ENCODE measurements around the gene RGS3. TPM values are rescaled to one million over a fixed set of nuclear protein-coding genes. Genes with fewer than 3 reads are reported as not detected.

The RGS3 gene
- total RNA-seq, 2 donors from 2014 or later, result 23.0 to 85.8 TPM

DNA sequence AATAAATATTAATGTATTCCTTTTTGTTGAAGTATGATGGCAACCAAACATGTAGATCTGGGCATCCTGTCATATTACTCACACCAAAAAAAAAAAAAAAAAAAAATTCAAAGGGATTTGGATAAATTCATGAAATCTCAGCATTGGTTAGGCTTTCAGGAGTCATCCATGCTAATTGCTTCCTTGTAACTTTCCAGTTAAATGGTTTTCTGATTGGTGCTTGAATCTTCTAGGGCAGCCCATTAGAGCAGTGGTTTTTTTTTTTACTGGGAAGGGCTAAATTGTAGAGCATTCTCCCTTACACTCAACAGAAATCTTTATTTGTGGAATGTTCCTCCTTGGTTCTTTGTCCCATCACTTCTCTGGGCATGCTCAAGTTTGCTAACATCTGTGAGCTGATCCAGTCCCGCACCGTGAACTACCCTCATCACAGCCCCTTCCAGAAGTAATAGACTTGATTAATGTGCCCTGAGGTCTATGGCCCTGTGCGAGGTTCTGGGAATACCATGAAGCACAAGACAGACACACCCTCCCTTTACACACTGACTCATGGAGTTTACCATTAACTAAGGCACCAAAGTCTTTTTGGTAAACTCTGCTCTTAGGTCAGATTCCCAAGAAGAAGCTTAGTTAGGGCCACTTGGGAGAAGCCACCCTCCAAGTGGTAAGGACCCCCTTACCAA, 56.0 kb downstream of the RGS3 start:
- Mint-ChIP-seq H3K27me3 (no peaks in the 10 kb centered on the region), H3K36me3 (ENCODE audit: low read depth) (peaks cover 73% of the 10 kb centered on the region), H3K9me3 (no peaks in the 10 kb centered on the region), H3K4me3 (peak overlapping the region; percentile 91), H3K4me1 (peaks cover 49% of the 10 kb centered on the region), H3K27ac (peak overlapping the region; percentile 90)
- ATAC-seq (replicated peaks), result no peak

DNA sequence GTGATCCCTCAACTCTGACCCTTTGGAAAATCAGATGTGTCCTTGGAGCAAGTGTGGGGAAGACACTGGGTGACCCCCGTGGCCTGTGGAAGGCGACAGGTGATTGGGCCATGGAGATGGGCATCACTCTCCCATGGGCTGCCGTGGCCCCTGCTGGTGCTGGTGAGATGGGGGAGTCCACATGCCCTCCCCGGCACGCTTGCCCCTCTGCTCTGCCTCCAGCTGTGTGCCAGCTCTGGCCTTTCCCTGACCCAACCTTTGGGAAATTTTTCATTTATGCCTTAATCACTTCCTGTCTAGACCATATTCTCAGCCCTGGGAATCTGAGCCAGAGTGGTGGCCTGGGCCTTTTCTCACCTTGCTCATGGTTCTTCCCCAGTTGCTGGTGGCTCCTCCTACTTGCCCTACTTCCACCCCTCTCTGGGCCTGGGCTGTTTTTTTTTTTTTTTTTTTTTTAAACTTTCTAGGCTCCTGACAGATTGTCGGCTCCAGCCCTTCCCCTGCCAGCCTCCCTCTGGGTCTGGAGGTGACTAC, 56.6 kb downstream of the RGS3 start:
- peak; percentile 53 for ATAC-seq (replicated peaks)
- H3K4me1 Mint-ChIP-seq, result peaks cover 49% of the 10 kb centered on the region
- no peaks in the 10 kb centered on the region for H3K27me3 Mint-ChIP-seq
- peak overlapping the region; percentile 91 for H3K4me3 Mint-ChIP-seq
- H3K36me3 Mint-ChIP-seq (ENCODE audit: low read depth), result peaks cover 79% of the 10 kb centered on the region
- H3K27ac Mint-ChIP-seq, result peak overlapping the region; percentile 70
- H3K9me3 Mint-ChIP-seq, result no peaks in the 10 kb centered on the region

DNA sequence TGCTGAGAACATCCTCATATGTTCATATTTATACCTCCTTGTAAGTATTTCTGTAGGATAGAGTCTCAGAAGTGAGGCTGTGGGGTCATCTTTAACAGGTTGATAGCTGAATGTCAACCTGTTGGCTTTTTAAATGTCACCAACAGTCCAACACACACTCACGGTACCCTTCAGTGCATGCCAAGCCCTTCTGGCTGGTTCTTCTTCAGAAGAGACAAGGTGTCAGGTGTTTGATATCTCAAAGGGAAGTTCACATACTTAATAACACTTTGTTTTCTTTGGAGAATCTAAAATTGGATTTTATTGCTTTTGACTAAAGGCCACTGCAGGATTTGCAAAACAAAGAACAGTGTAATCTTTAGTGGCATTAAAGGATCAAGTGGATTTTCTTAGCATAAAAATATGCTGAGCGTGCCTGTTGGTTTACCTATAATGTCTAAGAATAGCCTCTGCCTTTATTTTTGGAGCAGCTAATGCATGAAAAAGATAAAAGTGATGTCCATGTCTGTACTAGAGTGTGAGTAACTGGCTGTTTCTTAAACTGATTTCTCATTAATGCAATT, 58.2 kb downstream of the RGS3 start:
- Mint-ChIP-seq H3K9me3 (no peaks in the 10 kb centered on the region), H3K27ac (no peak overlapping the region), H3K4me1 (peaks cover 45% of the 10 kb centered on the region), H3K27me3 (no peaks in the 10 kb centered on the region), H3K36me3 (ENCODE audit: low read depth) (peaks cover 94% of the 10 kb centered on the region), H3K4me3 (peak overlapping the region; percentile 91)
- no peak for ATAC-seq (replicated peaks)

DNA sequence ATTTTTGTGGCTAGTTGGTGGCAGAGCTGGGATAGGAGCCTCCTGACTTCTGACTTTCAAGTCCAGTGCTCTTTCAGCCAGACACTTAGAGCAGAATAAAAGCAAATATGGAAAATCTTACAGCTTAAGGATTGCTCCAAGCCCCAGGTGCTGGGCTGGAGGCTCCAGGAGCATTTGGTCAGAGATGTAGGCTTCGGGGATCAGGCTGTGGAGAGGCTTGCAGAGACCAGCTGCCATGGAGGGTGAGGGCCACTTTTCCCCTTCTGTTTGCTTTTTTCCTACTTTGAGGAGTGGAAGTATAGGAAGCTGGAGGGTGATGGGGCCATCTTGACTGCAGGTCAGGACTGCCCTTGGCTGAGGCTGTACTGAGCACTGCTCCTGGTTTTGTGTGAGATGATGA, 58.9 kb downstream of the RGS3 start:
- peak overlapping the region; percentile 73 for H3K27ac Mint-ChIP-seq
- H3K27me3 Mint-ChIP-seq, result no peaks in the 10 kb centered on the region
- no peak for ATAC-seq (replicated peaks)
- H3K36me3 Mint-ChIP-seq (ENCODE audit: low read depth), result peaks cover 95% of the 10 kb centered on the region
- H3K4me1 Mint-ChIP-seq, result peaks cover 46% of the 10 kb centered on the region
- H3K9me3 Mint-ChIP-seq, result no peaks in the 10 kb centered on the region
- peak overlapping the region; percentile 91 for H3K4me3 Mint-ChIP-seq

DNA sequence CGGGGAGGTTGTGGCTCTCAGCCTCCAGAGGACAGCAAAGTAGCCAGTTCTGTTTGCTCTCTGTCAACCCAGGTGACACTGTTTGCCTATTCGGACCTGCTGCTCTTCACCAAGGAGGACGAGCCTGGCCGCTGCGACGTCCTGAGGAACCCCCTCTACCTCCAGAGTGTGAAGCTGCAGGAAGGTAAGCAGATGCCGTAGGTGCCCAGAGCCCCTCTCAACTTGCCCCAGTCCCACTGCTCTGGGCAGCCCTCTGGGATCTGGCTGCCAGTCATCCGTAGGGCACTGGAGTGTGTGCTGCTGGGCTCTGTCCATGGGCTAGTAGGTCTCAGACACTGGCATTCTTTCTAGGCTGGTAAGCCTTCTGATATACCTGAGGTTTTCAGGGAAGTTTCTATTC, 59.3 kb downstream of the RGS3 start:
- Mint-ChIP-seq H3K27ac (peak overlapping the region; percentile 73), H3K4me3 (peak overlapping the region; percentile 91), H3K27me3 (no peaks in the 10 kb centered on the region), H3K4me1 (peaks cover 50% of the 10 kb centered on the region), H3K36me3 (ENCODE audit: low read depth) (peaks cover 96% of the 10 kb centered on the region), H3K9me3 (no peaks in the 10 kb centered on the region)
- ATAC-seq (replicated peaks), result no peak

DNA sequence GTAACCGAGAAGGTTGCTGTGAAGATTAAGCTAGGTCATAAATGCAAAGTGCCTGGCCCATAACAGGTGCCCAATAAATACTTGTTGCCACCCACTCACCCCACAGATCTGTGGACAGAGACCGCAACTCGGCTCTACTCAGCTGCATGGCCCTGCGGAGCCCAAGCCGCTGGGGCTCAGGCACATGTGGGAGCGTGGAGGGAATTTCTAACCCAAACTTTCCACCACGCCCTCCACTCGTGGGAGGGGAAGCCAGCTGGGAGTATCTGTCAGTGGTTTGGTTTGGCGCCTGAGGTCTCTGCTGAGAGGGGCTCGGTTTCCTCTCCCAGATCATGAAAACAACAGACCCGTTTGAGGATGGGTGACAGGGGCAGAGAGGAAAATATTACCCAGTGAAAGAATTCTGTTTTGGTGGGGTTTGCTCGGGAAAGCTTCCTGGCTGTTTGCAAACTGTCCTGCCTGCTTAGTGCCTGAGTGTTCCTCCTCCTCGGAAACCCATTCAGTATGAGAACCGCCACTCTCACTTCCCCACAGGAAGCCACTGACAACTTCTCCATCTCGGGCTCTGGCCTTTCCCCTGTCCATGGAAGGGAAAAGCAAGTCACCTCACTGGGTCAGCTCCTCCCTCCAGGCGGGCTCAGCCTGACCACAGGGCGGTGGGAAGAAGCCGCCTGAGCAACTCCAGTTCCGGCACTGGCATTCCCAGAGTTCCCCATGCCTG, 60.1 kb downstream of the RGS3 start:
- Mint-ChIP-seq H3K27ac (peak overlapping the region; percentile 73), H3K36me3 (ENCODE audit: low read depth) (peaks cover 96% of the 10 kb centered on the region), H3K9me3 (no peaks in the 10 kb centered on the region), H3K4me1 (peaks cover 51% of the 10 kb centered on the region), H3K4me3 (peak overlapping the region; percentile 91), H3K27me3 (no peaks in the 10 kb centered on the region)
- ATAC-seq (replicated peaks), result peak; percentile 77

DNA sequence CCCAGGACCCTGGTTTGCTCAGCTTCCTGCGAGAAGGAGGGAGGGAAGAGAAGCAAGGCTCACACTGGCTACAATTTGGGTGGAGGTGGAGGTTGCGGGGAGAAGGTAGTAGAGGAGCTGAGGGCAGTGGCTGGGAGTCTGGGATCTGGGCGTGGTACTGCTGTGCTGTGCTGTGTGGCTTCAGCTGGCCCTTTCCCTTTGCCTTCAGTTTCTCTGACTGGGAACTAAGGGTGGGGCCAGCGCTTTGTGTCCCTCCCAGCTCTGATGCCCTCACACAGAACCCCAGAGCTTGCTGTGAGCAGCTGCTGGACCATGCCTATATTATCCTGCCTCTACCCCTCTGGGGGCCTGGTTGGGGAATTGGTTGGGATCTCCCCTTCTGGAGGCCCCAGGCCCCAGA, 60.9 kb downstream of the RGS3 start:
- Mint-ChIP-seq H3K27ac (peak overlapping the region; percentile 73), H3K4me1 (peaks cover 50% of the 10 kb centered on the region), H3K4me3 (peak overlapping the region; percentile 91), H3K27me3 (no peaks in the 10 kb centered on the region), H3K36me3 (ENCODE audit: low read depth) (peaks cover 96% of the 10 kb centered on the region), H3K9me3 (no peaks in the 10 kb centered on the region)
- no peak for ATAC-seq (replicated peaks)

DNA sequence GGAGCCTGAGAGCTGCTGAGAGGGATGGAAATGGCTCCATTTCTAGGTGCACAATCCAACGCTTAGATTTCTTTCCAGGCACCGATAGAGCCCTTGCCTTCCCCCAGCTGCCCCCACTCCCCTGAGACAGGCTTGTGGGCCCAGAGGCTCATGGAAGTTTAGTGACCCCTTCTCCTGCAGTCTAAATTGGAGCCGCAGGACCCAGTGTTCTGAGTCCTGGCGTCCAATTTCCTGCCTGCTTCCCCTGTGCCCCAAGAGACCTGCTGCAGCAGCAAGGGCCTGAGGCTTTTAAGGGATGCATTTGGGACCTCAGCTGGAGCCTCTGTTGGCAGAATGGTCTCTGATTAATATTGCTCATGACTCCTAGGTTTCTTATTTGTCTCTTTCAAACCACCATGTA, 61.7 kb downstream of the RGS3 start:
- no peaks in the 10 kb centered on the region for H3K27me3 Mint-ChIP-seq
- no peak for ATAC-seq (replicated peaks)
- no peaks in the 10 kb centered on the region for H3K9me3 Mint-ChIP-seq
- peaks cover 43% of the 10 kb centered on the region for H3K4me1 Mint-ChIP-seq
- no peak overlapping the region for H3K27ac Mint-ChIP-seq
- H3K36me3 Mint-ChIP-seq (ENCODE audit: low read depth), result peaks cover 96% of the 10 kb centered on the region
- peak overlapping the region; percentile 91 for H3K4me3 Mint-ChIP-seq

DNA sequence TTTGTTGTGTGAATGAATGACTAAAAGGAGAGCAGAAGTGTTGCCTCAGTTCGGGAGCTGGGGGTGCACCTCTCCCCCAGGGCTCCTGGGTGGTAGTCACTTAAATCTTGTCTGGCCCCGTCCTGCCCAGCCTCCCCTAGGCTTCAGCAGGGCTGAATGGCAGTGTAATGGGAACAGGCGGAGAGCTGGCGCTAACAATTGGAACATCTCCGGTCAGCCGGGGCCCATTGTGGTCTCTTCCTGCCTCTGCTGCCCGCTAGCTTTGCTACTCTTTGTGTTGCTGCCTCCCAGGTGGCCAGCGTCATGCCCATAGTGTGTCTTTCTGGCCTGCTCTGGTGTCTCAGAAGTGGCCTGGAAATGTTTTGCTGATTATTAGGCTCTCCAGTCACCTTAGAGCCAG, 62.3 kb downstream of the RGS3 start:
- H3K27me3 Mint-ChIP-seq, result no peaks in the 10 kb centered on the region
- no peak for ATAC-seq (replicated peaks)
- H3K4me1 Mint-ChIP-seq, result peaks cover 37% of the 10 kb centered on the region
- no peak overlapping the region for H3K27ac Mint-ChIP-seq
- peak overlapping the region; percentile 91 for H3K4me3 Mint-ChIP-seq
- no peaks in the 10 kb centered on the region for H3K9me3 Mint-ChIP-seq
- H3K36me3 Mint-ChIP-seq (ENCODE audit: low read depth), result peaks cover 96% of the 10 kb centered on the region

DNA sequence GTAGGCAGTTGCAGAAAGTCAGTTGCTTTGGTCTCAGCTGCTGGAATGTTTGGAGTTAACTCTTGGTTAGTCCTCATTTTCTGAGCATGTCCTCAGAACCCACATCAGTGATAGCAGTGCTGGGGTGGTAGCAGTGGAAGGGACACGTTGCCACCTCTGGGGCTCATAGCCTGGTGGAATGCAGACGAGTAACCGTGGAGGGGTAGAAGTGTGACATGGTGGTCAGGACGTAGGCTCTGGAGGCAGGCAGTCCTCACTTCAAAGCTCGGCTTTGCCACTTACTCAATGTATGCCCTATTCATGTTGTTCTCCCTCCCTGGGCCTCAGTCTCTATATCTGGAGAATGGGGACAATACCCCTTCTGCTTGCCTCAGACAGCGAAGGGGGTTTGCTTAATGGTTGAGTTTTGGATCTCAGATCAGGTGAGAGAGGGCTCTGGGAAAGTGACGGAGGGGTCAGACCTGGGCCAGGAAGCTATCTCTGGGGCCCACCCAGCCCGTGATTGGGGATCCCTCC, 62.8 kb downstream of the RGS3 start:
- Mint-ChIP-seq H3K27ac (no peak overlapping the region), H3K9me3 (no peaks in the 10 kb centered on the region), H3K36me3 (ENCODE audit: low read depth) (peaks cover 98% of the 10 kb centered on the region), H3K27me3 (no peaks in the 10 kb centered on the region), H3K4me3 (no peak overlapping the region), H3K4me1 (peaks cover 35% of the 10 kb centered on the region)
- ATAC-seq (replicated peaks), result no peak

DNA sequence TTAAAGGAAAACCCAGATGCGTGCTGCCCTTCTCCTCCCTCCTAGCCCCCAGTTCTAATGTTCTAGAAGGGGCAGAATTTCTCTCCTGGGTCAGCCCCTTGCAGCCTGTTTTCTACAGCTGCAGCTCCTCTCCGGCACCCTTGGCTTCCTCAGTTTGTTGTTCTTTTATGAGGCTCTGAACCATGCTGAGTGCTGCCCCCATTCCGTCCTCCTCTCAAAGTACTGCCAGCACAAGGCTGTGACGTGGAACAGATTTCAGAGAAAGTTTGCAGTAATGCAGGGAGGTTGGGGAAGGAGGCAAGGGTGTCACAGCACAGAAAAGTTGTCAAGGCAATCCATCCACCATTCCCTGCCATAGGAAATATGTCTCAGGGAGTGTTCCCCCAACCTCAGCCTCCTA, 63.3 kb downstream of the RGS3 start:
- no peak for ATAC-seq (replicated peaks)
- H3K9me3 Mint-ChIP-seq, result no peaks in the 10 kb centered on the region
- H3K27ac Mint-ChIP-seq, result no peak overlapping the region

DNA sequence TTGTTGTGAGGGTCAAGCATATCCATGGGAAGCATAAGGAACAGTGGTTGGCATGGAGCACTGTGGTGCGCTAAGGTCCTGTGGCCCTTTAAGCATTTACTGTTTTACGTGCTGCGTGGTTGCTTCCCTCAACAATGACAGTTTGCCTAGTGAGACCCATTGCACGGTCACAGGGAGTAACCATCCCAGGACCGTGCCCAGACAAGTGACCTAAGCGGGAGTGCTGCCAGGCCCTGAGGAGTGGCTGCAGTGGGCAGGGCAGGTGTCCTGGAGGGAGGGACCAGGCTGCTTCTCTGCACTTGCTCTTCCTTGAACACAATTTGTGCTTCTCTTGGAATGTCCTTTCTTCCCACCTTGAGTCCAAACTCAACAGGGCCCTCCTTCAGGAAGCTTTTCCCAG, 64.6 kb downstream of the RGS3 start:
- ATAC-seq (replicated peaks), result no peak
- H3K4me1 Mint-ChIP-seq, result peaks cover 24% of the 10 kb centered on the region
- no peak overlapping the region for H3K4me3 Mint-ChIP-seq
- no peak overlapping the region for H3K27ac Mint-ChIP-seq
- H3K36me3 Mint-ChIP-seq (ENCODE audit: low read depth), result peaks cover 97% of the 10 kb centered on the region
- H3K9me3 Mint-ChIP-seq, result no peaks in the 10 kb centered on the region
- H3K27me3 Mint-ChIP-seq, result no peaks in the 10 kb centered on the region

More for the DNA sequence above, 63.3 kb downstream of the RGS3 start:
- peaks cover 35% of the 10 kb centered on the region for H3K4me1 Mint-ChIP-seq
- H3K27me3 Mint-ChIP-seq, result no peaks in the 10 kb centered on the region
- no peak overlapping the region for H3K4me3 Mint-ChIP-seq
- H3K36me3 Mint-ChIP-seq (ENCODE audit: low read depth), result peaks cover 99% of the 10 kb centered on the region

DNA sequence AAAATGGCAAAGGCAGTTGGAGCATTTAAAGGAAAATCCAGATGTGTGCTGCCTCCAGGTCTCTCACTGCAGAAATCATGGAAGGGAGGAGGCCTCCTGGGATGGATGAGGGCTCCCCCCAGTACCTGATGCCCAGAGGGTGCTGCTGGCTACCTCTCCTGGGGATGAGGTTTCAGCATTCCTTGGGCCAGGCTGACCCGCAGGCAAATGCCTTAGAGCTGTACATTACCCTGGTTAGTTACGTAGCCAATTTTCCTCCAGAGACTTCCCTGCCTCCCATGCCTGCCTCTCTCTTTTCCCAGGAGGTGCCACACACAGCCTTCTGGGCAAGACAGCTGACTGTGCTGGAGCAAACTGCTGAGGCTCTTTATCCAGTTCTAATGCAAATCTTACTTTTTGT, 65.3 kb downstream of the RGS3 start:
- no peak for ATAC-seq (replicated peaks)
- Mint-ChIP-seq H3K4me3 (no peak overlapping the region), H3K4me1 (peaks cover 17% of the 10 kb centered on the region), H3K27me3 (no peaks in the 10 kb centered on the region), H3K9me3 (no peaks in the 10 kb centered on the region), H3K36me3 (ENCODE audit: low read depth) (peaks cover 95% of the 10 kb centered on the region), H3K27ac (no peak overlapping the region)

DNA sequence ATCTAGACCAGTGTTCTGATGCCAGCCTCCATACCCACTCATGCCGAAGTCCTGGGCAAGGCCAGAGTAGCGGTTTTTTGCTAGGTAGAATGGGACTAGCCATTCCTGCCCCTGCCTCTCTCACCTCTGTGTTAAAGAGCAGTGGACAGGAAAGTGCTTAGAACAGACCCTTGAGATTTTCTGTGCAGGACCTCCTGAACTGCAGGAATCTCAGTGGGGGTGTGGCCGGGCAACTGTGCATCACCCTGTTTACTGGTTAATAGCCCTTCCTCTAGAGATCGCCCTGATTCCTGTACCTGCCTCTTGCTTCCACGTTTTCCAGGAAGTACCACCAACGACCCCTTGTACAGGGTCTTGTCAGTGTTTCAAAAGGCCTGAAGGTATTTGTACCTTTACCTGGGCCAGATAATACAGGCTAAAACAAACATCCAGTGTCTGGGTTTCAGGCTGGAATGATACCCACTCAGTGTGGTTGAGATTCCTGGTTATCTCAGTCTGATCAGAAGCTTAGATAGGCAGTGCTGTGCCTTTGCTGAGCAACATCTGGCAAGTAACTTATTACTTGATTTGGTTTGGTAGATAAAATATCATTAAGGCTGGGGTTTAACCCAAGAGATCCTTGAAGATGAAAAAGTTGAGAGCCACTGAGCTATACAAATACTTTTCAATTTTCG, 65.9 kb downstream of the RGS3 start:
- Mint-ChIP-seq H3K9me3 (no peaks in the 10 kb centered on the region), H3K36me3 (ENCODE audit: low read depth) (peaks cover 95% of the 10 kb centered on the region), H3K27me3 (no peaks in the 10 kb centered on the region), H3K4me3 (no peak overlapping the region), H3K27ac (no peak overlapping the region), H3K4me1 (peaks cover 12% of the 10 kb centered on the region)
- no peak for ATAC-seq (replicated peaks)

All from activated T-helper 17 cell treated with anti-CD3 and anti-CD28 coated beads, Interleukin-2, amount 50 U/mL, for 72 hours (primary cell).